Liver (tissue), 9 donors: ENCODE data around the gene MAN1C1. TPM values are rescaled to one million over a fixed set of nuclear protein-coding genes. Genes with fewer than 3 reads are reported as not detected.

Source experiments
- DNase-seq: peaks from one replicate; pipeline ENCODE4 v3.0.0-alpha.2; 2017; ENCODE audit warnings: low spot score
- H3K27ac ChIP-seq, 2 donors: one replicate each; pipeline ENCODE4 v1.7.0; 2013; ENCODE audit warnings: inconsistent platforms in 2 of 2, low read length in 2 of 2, control low read depth in 1 of 2, low read depth in 1 of 2, mild to moderate bottlenecking in 1 of 2
- H3K27me3 ChIP-seq, 4 donors: one replicate each; pipeline versions ENCODE4 v1.6.1 to v1.7.0; 2013; ENCODE audit warnings: low read length in 3 of 4, inconsistent platforms in 1 of 4, mild to moderate bottlenecking in 1 of 4, moderate library complexity in 1 of 4; ENCODE audit not compliant: control insufficient read depth in 4 of 4, insufficient read depth in 4 of 4
- H3K36me3 ChIP-seq, 4 donors: one replicate each; pipeline versions ENCODE4 v1.6.1 to v1.7.0; 2013; ENCODE audit warnings: low read length in 3 of 4, mild to moderate bottlenecking in 3 of 4, low read depth in 1 of 4, moderate library complexity in 1 of 4; ENCODE audit not compliant: control insufficient read depth in 4 of 4, insufficient read depth in 3 of 4
- H3K4me1 ChIP-seq, 4 donors: one replicate each; pipeline versions ENCODE4 v1.6.1 to v1.7.0; 2013; ENCODE audit warnings: low read length in 3 of 4, mild to moderate bottlenecking in 3 of 4, moderate library complexity in 1 of 4; ENCODE audit not compliant: control insufficient read depth in 4 of 4, insufficient read depth in 4 of 4
- H3K4me3 ChIP-seq, 3 donors: one replicate each; pipeline versions ENCODE4 v1.6.1 to v1.7.0; 2013; ENCODE audit warnings: low read length in 3 of 3, control low read depth in 1 of 3, low read depth in 1 of 3, mild to moderate bottlenecking in 1 of 3
- H3K9ac ChIP-seq, 2 donors: one replicate each; pipeline ENCODE4 v1.7.0; 2013; ENCODE audit warnings: low read length in 2 of 2, mild to moderate bottlenecking in 2 of 2, moderate library complexity in 2 of 2, control low read depth in 1 of 2, low read depth in 1 of 2
- H3K9me3 ChIP-seq, 4 donors: one replicate each; pipeline versions ENCODE4 v1.6.1 to v1.7.0; 2013; ENCODE audit warnings: low read length in 3 of 4; ENCODE audit not compliant: control insufficient read depth in 4 of 4
- EGR1 ChIP-seq, 2 donors: IDR thresholded peaks; 2 replicates each; pipeline ENCODE4 v1.6.1; 2016 to 2018; ENCODE audit warnings: antibody characterized with exemption in 2 of 2, low read depth in 2 of 2
- FOXA1 ChIP-seq: IDR thresholded peaks from 2 replicates; pipeline ENCODE4 v1.6.1; 2016; ENCODE audit warnings: antibody characterized with exemption
- FOXA2 ChIP-seq: IDR thresholded peaks from 2 replicates; pipeline ENCODE4 v1.6.1; 2016; ENCODE audit warnings: antibody characterized with exemption
- GABPA ChIP-seq, 2 donors: IDR thresholded peaks in 1 of 2; conservative IDR thresholded peaks in 1 of 2; 2 replicates each; pipeline ENCODE4 v1.6.1; 2016; ENCODE audit warnings: antibody characterized with exemption in 2 of 2, mild to moderate bottlenecking in 1 of 2, moderate library complexity in 1 of 2
- HNF4A ChIP-seq, 2 donors: conservative IDR thresholded peaks; 2 replicates each; pipeline ENCODE4 v1.6.1; 2016; ENCODE audit warnings: antibody characterized with exemption in 2 of 2, mild to moderate bottlenecking in 2 of 2
- JUND ChIP-seq, 2 donors: IDR thresholded peaks; 2 replicates each; pipeline ENCODE4 v1.6.1; 2016; ENCODE audit warnings: antibody characterized with exemption in 2 of 2
- NR2F2 ChIP-seq: IDR thresholded peaks from 2 replicates; pipeline ENCODE4 v1.6.1; 2016; ENCODE audit warnings: antibody characterized with exemption
- RAD21 ChIP-seq, 2 donors: IDR thresholded peaks; 2 replicates each; pipeline ENCODE4 v1.6.1; 2016; ENCODE audit warnings: antibody characterized with exemption in 2 of 2, mild to moderate bottlenecking in 2 of 2
- REST ChIP-seq: IDR thresholded peaks from 2 replicates; pipeline ENCODE4 v1.6.1; 2016; ENCODE audit warnings: antibody characterized with exemption, mild to moderate bottlenecking
- RXRA ChIP-seq, 2 donors: IDR thresholded peaks; 2 replicates each; pipeline ENCODE4 v1.6.1; 2017 to 2018; ENCODE audit warnings: antibody characterized with exemption in 2 of 2, mild to moderate bottlenecking in 1 of 2
- SP1 ChIP-seq: IDR thresholded peaks from 2 replicates; pipeline ENCODE4 v1.6.1; 2018; ENCODE audit warnings: antibody characterized with exemption, mild to moderate bottlenecking
- YY1 ChIP-seq: IDR thresholded peaks from 2 replicates; pipeline ENCODE4 v1.6.1; 2016; ENCODE audit warnings: antibody characterized with exemption, mild to moderate bottlenecking
- WGBS: extraction: QIAGEN DNeasy Blood & Tissue Kit; methylation state at CpG from one replicate; pipeline ENCODE4 v1.1.7; 2013; 5-methylcytosine and 5-hydroxymethylcytosine counted together
- polyA plus RNA-seq, 2 donors: library from polyadenylated mRNA; stranded (reverse) in 1 of 2; unstranded in 1 of 2; fragments of 200-250 nt in 1 of 2; fragments of >200 nt in 1 of 2; fragmentation: Nextera tagmentation in 1 of 2; extraction: Ambion mirVana in 1 of 2; gene quantifications; one replicate each; pipeline versions ENCODE4 v1.2.1 to v1.2.3, GENCODE V29; 2013 to 2015
- total RNA-seq, 2 donors: library from RNA; depleted of rRNA; stranded (reverse); fragments of >200 nt; gene quantifications; one replicate each; pipeline ENCODE4 v1.2.3, GENCODE V29; 2014
- donor health status: healthy.
- donor health status: healthy.
- donor health status: healthy.
- donor health status: healthy.
- donor health status: healthy.

MAN1C1 gene
- total and polyA plus RNA-seq, 4 donors, result 6.3 to 16.0 (median 8.1) TPM

- WGBS, result 93% methylated on average over 15 of the region's 15 CpGs
- no peak overlapping the region for H3K9ac ChIP-seq
- no peaks in the 10 kb centered on the region for H3K9me3 ChIP-seq
- H3K27me3 ChIP-seq, result no peaks in the 10 kb centered on the region
- DNase-seq, result no peak
- TF ChIP-seq REST (no peak), EGR1 (IDR thresholded peaks at IDR 0.05; ENCODE audit: low read depth in 2 of 2) (no peak), JUND (IDR thresholded peaks at IDR 0.05) (no peak), SP1 (no peak), RAD21 (IDR thresholded peaks at IDR 0.05) (no peak), FOXA1 (no peak), HNF4A (conservative IDR thresholded peaks at IDR 0.05) (no peak), GABPA (IDR thresholded peaks at IDR 0.05 in 1 of 2, conservative IDR thresholded peaks at IDR 0.05 in 1 of 2) (no peak)
- peaks cover 9 to 25% (median 21%) of the 10 kb centered on the region in 4 donors for H3K4me1 ChIP-seq
- no peak overlapping the region for H3K4me3 ChIP-seq
- no peak overlapping the region for H3K27ac ChIP-seq
- H3K36me3 ChIP-seq, result peaks cover 0 to 14% (median 2%) of the 10 kb centered on the region in 4 donors
Measured at GRCh38 chr1:25816112-25816718, 199.6 kb downstream of the MAN1C1 start.

DNA sequence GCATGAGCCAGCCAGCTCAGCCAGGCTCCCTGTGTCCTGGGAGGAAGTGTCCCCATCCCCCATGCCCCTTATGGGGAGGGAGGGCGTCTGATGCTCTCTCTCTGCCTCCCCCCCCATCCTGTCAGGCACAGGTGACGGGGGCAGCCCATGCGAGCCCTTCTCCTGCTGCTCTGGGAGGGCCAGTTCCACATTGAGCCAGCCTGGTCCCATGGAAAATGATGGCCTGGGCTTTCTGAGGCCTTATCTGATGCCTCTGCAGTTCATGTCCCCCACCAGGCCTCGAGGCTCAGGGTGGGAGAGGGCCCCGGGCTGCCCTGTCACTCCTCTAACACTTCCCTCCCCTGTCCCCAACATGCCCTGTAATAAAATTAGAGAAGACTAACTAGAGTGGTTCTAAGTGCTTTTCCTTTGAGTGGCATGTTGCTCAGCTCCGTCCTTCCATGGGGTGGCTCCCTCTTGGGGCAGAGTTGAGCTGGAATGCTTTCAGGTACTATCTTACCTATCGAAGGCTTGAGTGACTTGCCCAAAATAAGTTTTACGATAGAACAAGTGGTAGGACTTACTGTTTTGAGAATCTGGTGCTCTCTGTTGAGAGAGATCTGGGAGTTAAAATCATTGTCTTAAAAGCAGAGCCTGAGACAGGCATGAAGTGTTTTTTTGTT is 201.4 kb downstream of the MAN1C1 start:
- Histone ChIP-seq H3K4me3 (no peak overlapping the region), H3K27me3 (no peaks in the 10 kb centered on the region), H3K4me1 (peaks cover 13 to 38% (median 30%) of the 10 kb centered on the region in 4 donors), H3K27ac (peak overlapping the region; percentile 93 to 99), H3K9ac (no peak overlapping the region), H3K36me3 (peaks cover 0 to 14% (median 2%) of the 10 kb centered on the region in 4 donors), H3K9me3 (no peaks in the 10 kb centered on the region)
- no peak for DNase-seq
- TF ChIP-seq NR2F2 (no peak), RAD21 (IDR thresholded peaks at IDR 0.05) (no peak), FOXA2 (no peak)
- 57% methylated on average over 8 of the region's 8 CpGs for WGBS

DNA sequence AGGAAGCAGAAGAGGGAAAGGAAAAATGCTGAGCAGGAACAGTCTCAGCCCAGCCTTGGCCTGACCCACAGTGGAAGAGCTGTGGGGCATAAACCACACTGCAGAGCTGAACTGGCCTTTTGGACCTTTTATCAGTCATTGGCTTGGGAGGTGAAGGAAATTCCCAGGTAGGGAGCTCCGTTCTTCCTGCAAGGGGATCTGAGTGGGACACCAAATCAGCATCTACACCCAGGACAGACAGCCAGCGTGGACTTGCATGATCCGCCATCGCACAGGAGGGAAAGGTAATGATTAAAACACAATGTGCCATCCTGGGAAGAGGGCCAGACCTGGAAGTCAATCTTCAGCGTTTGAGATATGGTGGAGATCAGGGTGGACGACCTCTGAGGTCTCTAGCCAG is 202.0 kb downstream of the MAN1C1 start:
- Histone ChIP-seq H3K4me1 (peaks cover 13 to 38% (median 31%) of the 10 kb centered on the region in 4 donors), H3K9me3 (no peaks in the 10 kb centered on the region), H3K27ac (peak overlapping the region; percentile 93 to 99), H3K4me3 (peak overlapping the region; percentile 77 to 93 (median 79)), H3K9ac (no peak overlapping the region), H3K27me3 (no peaks in the 10 kb centered on the region), H3K36me3 (peaks cover 0 to 12% (median 1%) of the 10 kb centered on the region in 4 donors)
- TF ChIP-seq RXRA (IDR thresholded peaks at IDR 0.05) (peak; percentile 18 to 26), HNF4A (conservative IDR thresholded peaks at IDR 0.05) (peak; percentile 43 to 54), YY1 (peak; percentile 19), EGR1 (IDR thresholded peaks at IDR 0.05; ENCODE audit: low read depth in 2 of 2) (no peak), SP1 (peak; percentile 24)
- WGBS, result 18% methylated on average over 6 of the region's 6 CpGs
- DNase-seq, result no peak
